Parathyroid adenoma (tissue), 2 donors: ENCODE results near the gene ITGAD.

Experiments used
- H2AFZ ChIP-seq: fragments of 300-600 bp; sonication (generic); one replicate; pipeline ENCODE4 v1.7.0; 2017; ENCODE audit warnings: antibody characterized with exemption, mild to moderate bottlenecking
- H3K27ac ChIP-seq: fragments of 300-600 bp; sonication (generic); one replicate; pipeline ENCODE4 v1.7.0; 2017
- H3K27me3 ChIP-seq: fragments of 300-600 bp; sonication (generic); one replicate; pipeline ENCODE4 v1.7.0; 2017; ENCODE audit warnings: low read length; ENCODE audit not compliant: control insufficient read depth, insufficient read depth
- H3K36me3 ChIP-seq: fragments of 300-600 bp; sonication (generic); one replicate; pipeline ENCODE4 v1.7.0; 2017; ENCODE audit warnings: low read length; ENCODE audit not compliant: control insufficient read depth, insufficient read depth
- H3K4me1 ChIP-seq: fragments of 300-600 bp; sonication (generic); one replicate; pipeline ENCODE4 v1.7.0; 2017; ENCODE audit warnings: control low read depth
- H3K4me2 ChIP-seq: fragments of 300-600 bp; sonication (generic); one replicate; pipeline ENCODE4 v1.7.0; 2017; ENCODE audit warnings: low read length
- H3K4me3 ChIP-seq: fragments of 300-600 bp; sonication (generic); one replicate; pipeline ENCODE4 v1.7.0; 2017; ENCODE audit warnings: low read depth, low read length
- H3K79me2 ChIP-seq: fragments of 300-600 bp; sonication (generic); one replicate; pipeline ENCODE4 v1.7.0; 2017; ENCODE audit warnings: control low read depth
- H3K9ac ChIP-seq: fragments of 300-600 bp; sonication (generic); one replicate; pipeline ENCODE4 v1.7.0; 2017; ENCODE audit warnings: mild to moderate bottlenecking
- H3K9me3 ChIP-seq: fragments of 300-600 bp; sonication (generic); one replicate; pipeline ENCODE4 v1.7.0; 2017; ENCODE audit warnings: low read length; ENCODE audit not compliant: control insufficient read depth
- CTCF ChIP-seq: fragments of 300-600 bp; sonication (generic); IDR thresholded peaks from one replicate; pipeline ENCODE4 v1.7.0; 2017; ENCODE audit warnings: antibody characterized with exemption, mild to moderate bottlenecking
- donor health status: primary hyperparathyroidism.

The ITGAD gene

GRCh38 chr16:31355431-31356100 is 37.6 kb upstream of the ITGAD start:
- Histone ChIP-seq H3K4me1 (no peaks in the 10 kb centered on the region), H3K36me3 (no peaks in the 10 kb centered on the region), H3K9ac (no peak overlapping the region), H3K4me2 (no peak overlapping the region), H3K27ac (no peak overlapping the region), H3K4me3 (no peak overlapping the region), H3K9me3 (no peaks in the 10 kb centered on the region), H2AFZ (no peak overlapping the region), H3K79me2 (no peaks in the 10 kb centered on the region), H3K27me3 (no peaks in the 10 kb centered on the region)
- no peak for TF ChIP-seq CTCF

- Histone ChIP-seq H3K27ac (no peak overlapping the region), H3K9me3 (no peaks in the 10 kb centered on the region), H3K27me3 (no peaks in the 10 kb centered on the region), H2AFZ (no peak overlapping the region), H3K4me2 (no peak overlapping the region), H3K4me1 (no peaks in the 10 kb centered on the region), H3K9ac (no peak overlapping the region), H3K4me3 (no peak overlapping the region), H3K79me2 (no peaks in the 10 kb centered on the region), H3K36me3 (no peaks in the 10 kb centered on the region)
- TF ChIP-seq CTCF, result no peak
These were observed 36.4 kb upstream of the ITGAD start for GRCh38 chr16:31356566-31357323.

- no peaks in the 10 kb centered on the region for H3K79me2 ChIP-seq
- H3K9ac ChIP-seq, result no peak overlapping the region
- H3K4me1 ChIP-seq, result no peaks in the 10 kb centered on the region
- TF ChIP-seq CTCF, result no peak
- no peak overlapping the region for H3K4me2 ChIP-seq
- H2AFZ ChIP-seq, result no peak overlapping the region
- H3K4me3 ChIP-seq, result no peak overlapping the region
- H3K27ac ChIP-seq, result no peak overlapping the region
- H3K9me3 ChIP-seq, result no peaks in the 10 kb centered on the region
- H3K36me3 ChIP-seq, result no peaks in the 10 kb centered on the region
- no peaks in the 10 kb centered on the region for H3K27me3 ChIP-seq
These were observed 35.6 kb upstream of the ITGAD start for GRCh38 chr16:31357324-31358109.

- no peak for TF ChIP-seq CTCF
- no peaks in the 10 kb centered on the region for H3K27me3 ChIP-seq
- H3K4me1 ChIP-seq, result no peaks in the 10 kb centered on the region
- H3K36me3 ChIP-seq, result no peaks in the 10 kb centered on the region
- H3K9ac ChIP-seq, result no peak overlapping the region
- no peak overlapping the region for H3K4me2 ChIP-seq
- H3K9me3 ChIP-seq, result no peaks in the 10 kb centered on the region
- no peak overlapping the region for H3K27ac ChIP-seq
- H3K79me2 ChIP-seq, result no peaks in the 10 kb centered on the region
- H3K4me3 ChIP-seq, result no peak overlapping the region
- no peak overlapping the region for H2AFZ ChIP-seq
These were observed 32.9 kb upstream of the ITGAD start for GRCh38 chr16:31360251-31360650.
